ENCODE measurements around the gene AP4S1.

Gene AP4S1

DNA sequence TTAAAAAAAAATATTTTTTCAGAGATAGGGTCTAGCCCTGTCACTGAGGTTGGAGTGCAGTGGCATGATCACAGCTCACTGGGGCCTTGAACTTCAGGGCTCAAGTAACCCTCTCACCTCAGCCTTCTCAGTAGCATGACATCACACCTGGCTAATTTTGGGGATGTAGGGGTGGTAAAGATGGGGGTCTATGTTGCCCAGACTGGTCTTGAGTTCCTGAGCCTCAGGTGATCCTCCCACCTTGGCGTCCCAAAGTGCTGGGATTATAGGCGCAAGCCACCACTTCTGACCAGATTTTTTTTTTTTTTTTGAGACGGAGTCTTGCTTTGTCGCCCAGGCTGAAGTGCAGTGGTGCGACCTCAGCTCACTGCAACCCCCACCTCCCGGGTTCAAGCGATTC is 101.2 kb downstream of the AP4S1 start:
- TF ChIP-seq GATA2 (IDR thresholded peaks at IDR 0.05; ENCODE audit: low read depth, low read length) (no peak), GATA3 (IDR thresholded peaks at IDR 0.05; ENCODE audit: low read depth, low read length) (no peak)

DNA sequence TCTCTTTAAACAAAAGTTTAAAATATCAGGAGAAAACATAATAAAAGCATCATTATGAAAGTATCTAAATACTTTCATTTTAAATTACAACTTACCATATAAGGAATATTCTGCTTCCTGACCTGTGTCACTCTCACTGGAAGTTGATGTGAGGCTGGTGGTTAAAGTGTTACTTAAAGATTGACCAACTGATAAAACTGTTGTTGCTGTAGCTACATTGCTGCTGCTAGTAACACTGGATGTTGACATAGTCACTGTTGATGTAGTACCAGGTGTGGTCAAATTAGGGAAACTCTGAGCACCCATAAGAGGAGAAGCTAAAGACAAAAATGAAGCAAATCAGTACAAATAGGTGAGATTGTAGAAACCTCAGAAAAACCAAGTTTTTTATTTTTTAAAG is 102.2 kb downstream of the AP4S1 start:
- TF ChIP-seq GATA3 (IDR thresholded peaks at IDR 0.05; ENCODE audit: low read depth, low read length) (no peak), GATA2 (IDR thresholded peaks at IDR 0.05; ENCODE audit: low read depth, low read length) (no peak)

DNA sequence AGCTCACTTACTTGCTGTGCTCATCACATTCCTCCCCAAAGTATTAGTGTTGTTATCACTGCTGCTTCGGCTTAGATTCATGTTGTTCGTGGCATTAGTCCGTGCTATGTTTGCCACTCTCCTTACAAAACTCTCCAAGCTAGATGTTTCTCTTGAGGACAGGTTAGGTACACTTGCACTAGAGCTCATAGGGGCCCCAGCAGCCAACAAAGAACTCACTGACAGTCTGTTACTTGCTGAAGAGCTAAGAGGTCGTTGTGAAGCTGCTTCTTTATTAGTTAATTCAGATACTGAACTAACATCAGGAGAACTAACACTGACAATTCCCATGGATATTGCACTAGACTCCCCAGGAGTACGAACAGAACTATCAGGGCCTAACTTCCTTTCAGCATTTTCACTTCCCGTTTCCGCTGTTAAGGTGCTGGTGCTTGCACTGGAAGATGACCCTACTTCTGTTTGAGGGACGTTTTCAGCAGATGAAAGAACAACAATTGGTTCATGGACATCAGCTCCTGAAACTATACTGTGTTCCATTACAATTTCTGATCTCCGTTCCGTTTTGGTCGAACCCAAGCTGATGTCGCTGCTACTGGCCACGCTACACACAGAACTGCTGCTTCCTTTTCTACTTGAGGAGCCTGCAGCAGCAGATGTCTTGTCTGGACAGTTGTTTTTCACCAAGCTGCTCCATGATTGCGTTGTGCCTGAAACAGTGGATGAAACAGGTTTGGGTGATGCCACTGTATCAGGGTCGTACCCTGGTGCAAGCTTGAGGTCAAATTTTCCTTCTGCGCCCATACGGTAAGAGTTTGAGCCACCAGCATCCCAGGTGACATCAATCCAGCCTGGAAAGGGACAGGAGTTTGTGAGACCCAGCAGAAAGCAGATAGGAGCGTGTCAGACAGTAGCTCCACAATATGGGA is 103.4 kb downstream of the AP4S1 start:
- no peak for TF ChIP-seq GATA2 (IDR thresholded peaks at IDR 0.05; ENCODE audit: low read depth, low read length)
- TF ChIP-seq GATA3 (IDR thresholded peaks at IDR 0.05; ENCODE audit: low read depth, low read length) = no peak

DNA sequence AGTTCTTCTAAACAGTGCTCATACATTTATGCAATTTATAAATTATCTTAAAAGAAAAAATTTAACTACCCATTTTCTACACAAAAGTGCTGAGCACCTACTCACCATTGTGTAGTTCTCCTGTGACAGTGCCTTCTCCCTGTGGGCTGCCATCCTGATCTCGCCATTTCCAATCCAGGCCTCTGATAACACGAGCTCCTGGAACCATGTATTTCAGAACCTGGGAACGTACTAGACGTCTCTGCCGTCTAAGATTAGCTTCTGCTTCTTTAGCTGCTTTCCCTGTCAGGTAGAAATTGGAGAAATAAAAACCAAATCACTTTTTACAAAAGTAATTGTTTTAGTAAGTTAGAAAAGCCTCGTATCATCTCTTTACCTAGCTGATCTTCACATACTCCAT is 107.7 kb downstream of the AP4S1 start:
- TF ChIP-seq GATA2 (IDR thresholded peaks at IDR 0.05; ENCODE audit: low read depth, low read length) = no peak
- TF ChIP-seq GATA3 (IDR thresholded peaks at IDR 0.05; ENCODE audit: low read depth, low read length) = no peak

DNA sequence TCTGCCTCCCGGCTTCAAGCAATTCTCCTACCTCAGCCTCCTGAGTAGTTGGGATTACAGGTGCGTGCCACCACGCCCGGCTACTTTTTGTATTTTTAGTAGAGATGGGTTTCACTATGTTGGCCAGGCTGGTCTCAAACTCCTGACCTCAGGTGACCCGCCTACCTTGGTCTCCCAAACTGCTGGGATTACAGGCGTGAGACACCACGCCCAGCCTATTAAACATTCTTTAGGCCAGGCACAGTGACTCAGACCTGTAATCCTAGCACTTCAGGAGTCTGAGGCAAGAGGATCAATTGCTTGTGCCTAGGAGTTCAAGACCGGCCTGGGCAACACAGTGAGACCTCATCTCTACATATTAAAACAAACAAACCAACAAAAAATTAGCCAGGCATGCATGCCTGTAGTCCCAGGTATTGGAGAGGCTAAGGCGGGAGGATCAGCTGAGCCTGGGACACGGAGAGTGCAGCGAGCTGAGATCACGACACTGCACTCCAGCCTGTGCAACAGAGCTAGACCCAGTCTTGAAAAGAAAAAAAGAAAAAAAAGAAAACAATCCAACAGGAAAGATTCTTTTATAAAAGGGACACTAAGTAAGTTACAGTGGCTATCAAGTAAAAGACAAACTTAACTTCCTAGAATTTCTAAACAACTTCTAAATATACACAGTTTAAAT is 111.9 kb downstream of the AP4S1 start:
- TF ChIP-seq GATA3 (IDR thresholded peaks at IDR 0.05; ENCODE audit: low read depth, low read length) (no peak), GATA2 (IDR thresholded peaks at IDR 0.05; ENCODE audit: low read depth, low read length) (no peak)

DNA sequence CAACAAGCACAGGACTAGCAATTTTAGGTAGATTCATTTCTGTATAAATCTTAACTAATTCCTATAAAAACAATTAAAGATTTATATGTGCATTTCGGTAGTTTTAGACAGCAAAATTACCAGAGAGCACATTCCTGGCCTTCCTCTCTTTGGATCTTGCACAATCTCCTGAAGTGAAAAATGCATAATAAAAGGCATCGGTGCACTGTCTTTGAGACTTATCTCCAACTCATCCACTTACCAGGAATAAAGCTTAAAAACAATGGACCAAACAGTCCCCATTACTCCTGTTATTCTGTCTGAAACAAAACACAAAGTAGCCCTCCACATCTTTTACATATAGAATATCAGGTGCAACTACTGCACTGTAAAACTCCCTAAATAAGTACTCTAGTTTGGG is 112.9 kb downstream of the AP4S1 start:
- TF ChIP-seq GATA3 (IDR thresholded peaks at IDR 0.05; ENCODE audit: low read depth, low read length) (no peak), GATA2 (IDR thresholded peaks at IDR 0.05; ENCODE audit: low read depth, low read length) (no peak)

DNA sequence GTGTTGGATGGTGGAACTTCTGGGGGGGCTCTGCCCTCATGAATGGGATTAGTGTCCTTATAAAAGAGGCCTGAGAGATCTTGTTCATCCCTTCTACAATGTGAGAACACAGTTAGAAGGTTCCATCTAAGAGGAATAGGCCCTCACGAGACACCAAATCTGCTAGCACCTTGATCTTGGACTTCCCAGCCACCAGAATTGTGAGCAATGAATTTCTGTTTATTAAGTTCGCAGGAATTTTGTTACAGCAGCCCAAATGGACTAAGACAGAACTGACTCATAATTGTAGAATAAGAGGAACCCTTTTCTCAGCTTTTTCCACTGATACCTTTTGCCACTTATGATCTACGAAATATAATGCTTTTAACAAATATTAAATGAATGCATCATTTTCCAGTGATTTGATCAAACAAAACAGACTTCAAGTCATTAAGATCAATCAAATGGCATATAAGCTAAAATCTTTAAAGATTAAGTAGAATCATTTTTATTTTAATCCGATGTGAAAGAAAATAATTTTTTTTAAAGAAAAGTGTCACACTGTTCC is 113.9 kb downstream of the AP4S1 start:
- TF ChIP-seq GATA3 (IDR thresholded peaks at IDR 0.05; ENCODE audit: low read depth, low read length) = no peak

DNA sequence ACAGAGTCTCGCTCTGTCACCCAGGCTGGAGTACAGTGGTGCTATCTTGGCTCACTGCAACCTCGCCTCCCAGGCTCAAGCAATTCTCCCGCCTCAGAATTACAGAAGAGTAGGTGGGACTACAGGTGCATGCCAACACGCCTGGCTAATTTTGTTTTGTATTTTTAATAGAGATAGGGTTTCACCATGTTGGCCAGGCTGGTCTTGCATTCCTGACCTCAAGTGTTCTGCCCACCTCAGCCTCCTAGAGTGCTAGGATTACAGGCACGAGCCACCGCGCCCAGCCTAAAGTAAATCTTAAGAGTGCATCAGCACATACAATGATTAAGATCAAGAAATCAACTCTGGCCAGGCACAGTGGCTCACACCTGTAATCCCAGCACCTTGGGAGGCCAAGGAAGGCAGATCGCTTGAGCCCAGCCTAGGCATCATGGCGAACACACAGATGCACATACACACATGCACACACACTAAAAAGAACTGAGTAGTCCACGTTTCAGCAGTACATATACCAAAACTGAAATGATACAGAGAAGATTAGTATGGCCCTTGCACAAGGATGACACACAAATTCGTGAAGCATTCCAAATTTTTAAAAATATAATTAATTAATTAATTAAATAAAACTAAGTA is 117.1 kb downstream of the AP4S1 start:
- TF ChIP-seq GATA2 (IDR thresholded peaks at IDR 0.05; ENCODE audit: low read depth, low read length) (no peak), GATA3 (IDR thresholded peaks at IDR 0.05; ENCODE audit: low read depth, low read length) (no peak)
